CMK (cell line): Measurements from ENCODE around the gene CEP295NL.
"Not testable (repeated sequence)": the region's sequence is repeated elsewhere in the genome, so short reads cannot be mapped to it uniquely, and the experiment has no call there.

Experiments used
- DNase-seq: peaks from one replicate; pipeline ENCODE4 v3.0.0-alpha.2; 2010; ENCODE audit warnings: low read depth

The CEP295NL gene

DNA sequence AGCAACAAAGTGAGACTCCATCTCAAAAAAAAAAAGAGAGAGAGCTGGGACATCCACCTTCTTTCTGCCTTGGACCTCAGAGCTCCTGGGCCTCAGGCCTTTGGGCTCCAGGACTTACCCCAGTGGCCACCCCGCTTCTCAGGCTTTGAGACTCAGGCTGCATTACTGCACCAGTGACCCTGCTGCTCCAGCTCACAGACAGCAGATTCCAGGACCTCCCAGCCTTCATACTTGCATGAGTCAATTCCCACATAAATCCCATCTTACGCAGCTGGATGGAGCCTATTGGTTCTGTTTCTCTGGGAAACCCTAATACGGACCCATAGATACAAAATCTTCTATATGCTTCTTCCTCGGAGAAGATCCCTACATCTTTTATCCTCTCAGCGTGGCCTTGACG is 2.1 kb upstream of the CEP295NL start:
- no peak for DNase-seq

DNA sequence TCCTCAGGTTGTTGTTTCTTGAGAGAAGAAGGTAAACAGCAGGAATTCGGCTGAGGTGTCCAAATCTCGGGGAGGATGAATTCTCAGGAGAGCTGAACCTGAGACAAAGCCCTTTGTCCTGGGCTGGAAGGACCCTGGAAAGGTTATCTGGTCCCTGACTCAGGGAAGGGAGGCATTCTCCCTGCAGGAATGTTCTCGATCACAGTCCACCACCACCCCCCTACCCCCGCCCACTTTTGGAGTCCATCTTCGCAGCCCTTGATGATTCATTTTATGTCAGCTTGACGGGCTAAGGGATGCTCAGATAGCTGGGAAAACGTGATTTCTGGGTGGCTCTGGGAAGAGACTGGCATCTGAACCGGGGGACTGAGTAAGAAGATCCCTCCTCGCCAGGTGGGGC is 1.4 kb upstream of the CEP295NL start:
- DNase-seq = no peak

DNA sequence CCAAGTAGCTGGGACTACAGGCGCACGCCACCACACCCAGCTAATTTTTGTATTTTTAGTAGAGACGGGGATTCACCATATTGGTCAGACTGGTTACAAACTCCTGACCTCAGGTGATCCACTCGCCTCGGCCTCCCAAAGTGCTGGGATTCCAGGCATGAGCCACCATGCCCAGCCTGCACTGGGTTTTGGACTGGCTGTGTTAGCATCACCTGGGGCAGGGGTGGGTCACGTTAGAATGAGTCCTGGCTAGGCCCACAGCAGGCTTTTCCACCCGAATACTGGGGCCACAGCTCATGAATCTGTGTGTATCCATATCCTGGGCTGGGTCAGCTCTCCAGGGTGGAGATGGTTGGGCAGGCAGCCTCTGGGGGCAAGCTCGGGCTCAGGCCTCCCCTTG is 770 bp downstream of the CEP295NL start:
- not testable (repeated sequence) for DNase-seq

DNA sequence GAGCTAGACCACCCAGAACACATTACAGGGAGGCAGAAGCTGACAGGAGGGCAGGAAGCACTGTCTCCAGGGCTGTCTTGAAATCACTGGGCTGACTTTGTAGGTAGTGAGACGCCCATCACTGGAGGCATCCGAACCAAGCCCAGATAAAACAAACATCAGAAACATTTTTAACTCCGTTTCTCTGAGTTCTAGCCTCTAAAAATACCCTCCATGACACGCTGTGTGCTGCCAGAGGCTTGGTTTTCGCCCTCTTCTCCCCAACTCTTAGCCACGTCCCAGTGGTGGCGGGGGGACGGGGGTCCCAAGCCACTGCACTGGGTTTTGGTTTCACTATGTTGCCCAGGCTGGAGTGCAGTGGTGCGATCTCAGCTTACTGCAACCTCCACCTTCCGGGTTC is 1.2 kb downstream of the CEP295NL start:
- no peak for DNase-seq

DNA sequence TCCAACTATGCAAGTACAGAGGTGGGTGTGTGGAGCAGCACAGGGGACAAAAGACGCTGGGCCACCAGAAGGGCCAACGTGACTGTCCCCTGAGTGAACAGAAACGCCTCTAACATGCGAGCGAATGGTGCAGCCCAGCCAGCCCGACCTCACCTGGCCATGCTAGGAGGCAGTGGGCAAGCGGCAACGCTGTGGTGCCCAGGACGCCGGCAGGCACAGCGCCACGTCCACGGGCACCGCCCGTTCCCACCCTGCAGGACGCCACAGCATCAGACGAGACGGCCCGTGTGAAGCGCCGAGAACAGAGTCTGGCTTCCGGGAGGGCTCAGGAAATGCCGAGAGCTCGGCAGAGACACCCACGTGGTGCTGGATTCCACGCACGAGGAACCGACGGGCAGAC is 2.2 kb downstream of the CEP295NL start:
- DNase-seq = no peak

DNA sequence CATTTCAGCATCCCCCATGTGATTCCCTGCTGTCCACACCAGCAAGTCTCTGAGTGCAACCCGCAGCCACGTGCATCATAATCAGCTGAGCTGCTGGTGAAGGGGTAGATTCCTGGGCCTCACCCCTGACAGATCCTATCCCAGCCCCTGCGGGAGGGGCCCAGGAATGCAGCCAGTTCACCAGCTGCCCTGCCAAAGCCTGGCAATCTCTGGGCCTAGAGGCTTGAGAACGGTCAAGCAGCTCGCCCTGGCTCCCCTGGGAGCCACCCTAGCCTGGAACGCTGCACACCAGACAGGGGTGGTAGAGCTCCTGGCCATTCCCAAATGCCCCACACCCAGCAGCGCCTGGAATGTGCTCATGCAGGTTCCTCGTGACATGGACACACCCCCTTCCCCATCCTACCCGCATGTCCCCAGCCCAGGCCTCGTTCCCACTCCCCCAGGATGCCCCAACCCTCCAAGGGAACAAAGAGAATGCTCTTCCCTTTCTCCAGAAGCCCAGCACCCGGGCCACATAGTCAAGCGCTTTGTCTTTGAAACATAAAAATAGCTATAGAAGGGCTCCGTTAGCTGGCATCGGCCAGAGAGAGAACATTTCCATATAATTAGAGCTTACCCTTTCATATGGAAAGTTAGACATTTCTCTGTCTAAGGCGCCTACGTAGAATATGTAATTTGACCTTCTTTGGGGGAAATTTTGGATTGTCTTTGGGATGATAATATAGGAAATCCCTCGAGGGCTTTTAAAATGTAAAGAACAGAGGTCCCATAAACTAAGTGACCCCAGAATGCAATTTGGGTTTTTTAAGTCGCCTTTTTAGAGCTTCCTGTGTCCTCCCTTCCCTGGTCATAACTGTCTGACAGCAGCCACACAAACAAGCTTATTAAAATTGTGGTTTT is 3.4 kb downstream of the CEP295NL start:
- DNase-seq = no peak

DNA sequence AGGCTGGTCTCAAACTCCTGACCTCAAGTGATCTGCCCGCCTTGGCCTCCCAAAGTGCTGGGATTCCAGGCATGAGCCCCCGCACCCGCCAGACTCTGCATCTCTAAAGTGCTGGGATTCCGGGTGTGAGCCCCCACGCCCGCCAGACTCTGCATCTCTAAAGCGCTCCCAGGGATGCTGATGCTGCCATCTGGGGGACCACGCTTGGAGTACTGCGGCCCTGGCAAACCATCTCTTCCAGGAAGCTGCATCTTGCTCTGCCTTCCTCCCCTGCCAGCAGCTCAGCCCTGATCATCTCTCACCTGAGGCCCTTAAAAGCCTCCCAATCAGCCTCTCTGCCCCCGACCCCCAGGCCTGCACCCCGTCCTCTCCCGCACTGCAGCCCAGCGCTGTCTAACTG is 4.1 kb downstream of the CEP295NL start:
- no peak for DNase-seq

DNA sequence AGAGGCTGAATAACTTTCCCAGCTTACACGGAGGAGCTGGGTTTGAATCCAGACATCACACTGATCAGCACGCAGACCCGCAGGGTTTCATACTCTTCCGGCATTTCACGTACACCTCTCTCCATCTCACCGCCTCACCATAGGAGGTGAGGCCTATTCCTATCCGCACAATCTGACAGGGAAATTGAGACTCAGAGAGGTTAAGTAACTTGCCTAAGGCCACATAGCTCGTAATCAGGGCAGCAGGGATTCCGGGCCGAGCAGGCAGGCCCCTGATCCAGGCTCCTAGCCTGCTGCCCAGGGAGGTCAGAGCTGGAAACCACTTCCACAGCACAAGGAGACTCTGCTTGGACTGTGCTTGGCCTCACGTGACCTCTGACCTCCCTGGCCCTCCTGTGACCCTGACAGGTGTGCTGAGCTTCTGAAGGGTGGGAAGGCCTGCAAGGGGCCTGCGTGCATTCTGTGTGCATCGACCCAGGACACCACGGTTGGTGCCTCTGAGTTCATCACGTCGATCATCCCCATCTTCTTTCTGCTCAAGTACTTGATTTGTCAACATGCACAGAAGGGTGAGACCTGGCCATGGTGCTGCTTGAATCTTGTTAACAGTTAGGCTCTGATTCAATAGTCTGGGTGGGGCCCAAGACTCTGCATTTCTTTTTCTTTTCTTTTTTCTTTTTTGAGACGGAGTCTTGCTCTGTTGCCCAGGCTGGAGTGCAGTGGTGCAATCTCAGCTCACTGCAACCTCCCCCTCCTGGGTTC is 4.7 kb downstream of the CEP295NL start:
- DNase-seq = no peak

DNA sequence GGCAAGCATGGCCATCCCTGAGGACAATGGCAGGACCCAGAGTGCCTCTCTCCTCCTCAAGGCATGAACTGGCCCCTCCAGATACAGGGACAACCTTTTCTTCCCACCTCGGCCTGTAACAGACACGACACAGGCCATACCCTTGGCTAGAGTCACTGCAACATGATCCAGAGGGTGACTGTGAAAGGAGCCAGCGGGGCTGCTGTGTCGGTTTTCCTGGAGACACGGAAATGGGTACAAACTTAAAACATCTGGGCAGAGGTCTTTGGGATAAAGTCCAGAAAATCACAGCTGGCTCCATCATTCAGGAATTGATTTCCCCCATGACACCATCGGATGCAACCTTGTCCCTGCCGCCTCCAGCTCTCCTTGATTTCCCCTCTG is 5.3 kb downstream of the CEP295NL start:
- DNase-seq = no peak

DNA sequence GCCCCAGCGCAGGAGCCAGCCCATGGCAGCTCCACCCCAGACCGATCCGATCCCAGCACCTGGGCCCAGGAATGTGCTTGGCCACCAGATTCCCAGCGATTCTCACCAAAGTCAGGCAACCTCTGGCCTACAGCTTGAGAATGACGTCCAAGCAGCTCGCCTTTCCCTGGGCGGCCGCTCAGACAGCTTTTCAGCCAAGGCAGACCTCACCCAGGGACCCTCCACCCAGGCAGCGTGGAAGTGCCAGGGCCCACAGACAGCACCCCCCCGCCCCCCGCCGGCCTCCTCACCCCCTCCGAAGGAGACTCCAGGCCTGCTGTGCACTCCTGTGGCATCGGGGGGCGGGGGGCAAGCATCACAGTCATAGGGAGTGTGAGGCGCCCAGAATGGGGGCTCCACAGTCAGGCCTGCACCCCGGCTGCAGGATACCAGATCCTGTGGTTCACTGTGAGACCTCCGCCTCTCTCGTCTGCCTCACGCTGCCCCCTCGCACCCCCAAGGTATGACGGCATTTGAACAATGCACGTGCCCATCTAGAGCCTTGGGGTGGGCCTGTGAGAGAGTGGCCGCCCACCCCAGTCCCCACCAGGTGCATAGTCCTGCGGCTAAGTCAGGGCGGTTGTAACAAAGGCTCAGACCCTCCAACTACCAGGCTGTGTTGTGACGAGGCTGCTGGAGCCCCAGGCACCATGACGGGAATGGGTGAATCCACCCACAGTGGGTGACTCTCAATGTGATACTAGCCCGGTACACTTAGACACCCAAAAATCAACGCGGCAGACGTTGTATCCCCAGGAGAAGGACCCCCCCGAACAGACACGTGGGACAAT is 6.0 kb downstream of the CEP295NL start:
- DNase-seq = no peak

DNA sequence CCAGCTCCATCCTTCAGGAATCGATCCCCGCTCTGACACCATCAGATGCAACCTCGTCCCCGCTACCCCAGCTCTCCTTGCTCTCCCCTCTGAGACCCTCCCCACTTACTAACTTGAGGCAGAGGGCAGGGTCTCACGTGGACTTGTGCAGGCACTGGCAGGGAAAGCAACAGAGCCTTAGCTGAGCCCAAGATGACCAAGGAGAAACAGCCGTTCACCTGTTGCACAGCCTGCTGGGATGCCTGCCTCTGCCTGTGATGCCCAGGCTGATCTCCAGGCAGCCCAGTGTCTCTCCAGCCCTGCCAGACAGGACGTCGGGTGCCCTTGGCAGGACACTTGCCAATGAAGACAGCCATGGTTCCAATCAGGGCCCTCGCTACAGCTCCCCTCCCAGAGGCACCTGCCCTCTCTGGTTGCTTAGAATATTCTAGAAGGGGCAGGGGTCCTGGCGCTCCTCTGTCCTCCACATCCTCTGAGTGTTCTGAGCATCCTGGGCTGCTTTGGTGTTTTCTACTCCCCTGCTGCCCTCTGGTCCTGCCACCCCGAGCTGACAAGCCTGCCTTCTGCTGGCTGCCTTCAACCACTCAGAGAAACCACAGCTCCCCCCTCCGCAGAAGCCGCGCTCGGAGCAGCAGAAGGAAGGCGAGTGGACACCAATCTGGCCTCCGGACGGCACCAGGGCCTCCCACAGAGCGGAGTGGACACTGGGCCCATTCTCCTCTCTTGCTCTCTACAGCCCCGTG is 6.7 kb downstream of the CEP295NL start:
- no peak for DNase-seq

DNA sequence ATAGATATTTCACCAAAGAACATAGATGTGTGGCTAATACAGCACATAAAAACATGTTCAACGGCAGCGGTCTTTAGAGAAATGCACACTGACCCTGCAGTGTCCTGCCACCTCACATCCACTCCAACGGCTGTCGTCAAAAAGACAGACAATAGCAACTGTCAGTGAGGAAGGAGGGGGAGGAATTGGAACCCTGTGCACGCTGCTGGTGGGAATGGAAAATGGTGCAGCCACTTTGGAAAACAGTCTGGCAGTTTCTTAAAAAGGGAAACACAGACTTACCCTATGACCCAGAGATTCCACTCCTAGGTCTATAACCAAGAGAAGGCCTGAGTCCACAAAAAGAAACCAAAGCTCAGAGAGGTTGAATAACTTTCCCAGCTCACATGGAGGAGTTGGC is 7.7 kb downstream of the CEP295NL start:
- DNase-seq = no peak

DNA sequence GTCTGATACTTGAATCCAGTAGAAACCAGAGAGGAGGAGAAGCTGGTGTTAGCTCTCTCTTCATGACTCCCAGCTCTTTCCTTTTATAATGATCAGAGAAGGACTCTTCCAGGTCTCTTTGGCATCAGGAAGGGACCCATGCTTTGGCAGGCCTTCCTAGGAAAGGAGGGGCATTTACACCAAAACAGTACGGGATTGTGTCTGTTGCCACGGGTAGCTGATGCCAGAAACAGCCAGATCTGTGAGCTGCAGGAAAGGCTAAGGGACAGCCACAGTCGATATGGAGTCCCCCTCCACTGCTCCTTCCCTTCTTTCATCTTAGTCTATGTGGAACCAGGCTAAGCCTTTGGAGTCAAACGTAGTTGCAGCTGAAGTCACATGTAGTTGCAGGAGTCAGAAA is 9.3 kb downstream of the CEP295NL start:
- no peak for DNase-seq

DNA sequence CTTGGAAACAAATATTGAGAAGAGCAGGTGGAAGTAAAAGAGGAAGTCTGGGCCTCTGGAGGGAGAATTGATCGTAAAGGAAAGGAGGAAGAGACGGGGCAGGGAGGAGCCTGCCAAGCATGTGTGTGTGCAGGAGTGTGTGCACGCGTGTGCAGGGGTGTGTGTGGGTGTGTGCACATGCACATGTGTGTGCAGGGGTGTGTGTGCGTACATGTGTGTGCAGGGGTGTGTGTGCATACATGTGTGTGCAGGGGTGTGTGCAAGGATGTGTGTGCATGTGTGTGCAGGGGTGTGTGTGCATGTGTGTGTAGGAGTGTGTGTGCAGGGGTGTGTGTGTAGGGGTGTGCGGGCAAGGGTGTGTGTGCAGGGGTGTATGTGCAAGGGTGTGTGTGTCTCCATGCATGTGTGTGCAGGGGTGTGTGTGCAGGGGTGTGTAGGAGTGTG is 10.0 kb downstream of the CEP295NL start:
- DNase-seq = no peak

DNA sequence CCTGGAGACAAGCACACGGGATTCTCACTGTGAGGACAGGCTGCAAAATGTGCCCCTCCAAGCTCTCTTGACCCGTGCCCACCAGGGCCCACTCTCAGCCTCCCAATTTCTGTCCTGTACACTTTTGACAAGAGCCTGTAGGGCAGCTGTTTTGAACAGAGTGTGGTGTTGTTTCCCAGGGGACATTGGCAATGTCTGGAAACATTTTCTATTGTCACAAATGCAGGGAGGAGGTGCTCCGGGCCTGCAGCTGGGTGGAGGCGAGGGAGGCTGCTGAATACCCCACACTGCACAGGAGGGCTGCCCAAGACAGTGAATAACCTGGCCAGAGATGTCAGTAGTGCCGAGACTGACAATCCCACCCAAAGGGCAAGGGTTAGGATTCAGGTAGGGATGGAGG is 10.5 kb downstream of the CEP295NL start:
- no peak for DNase-seq

DNA sequence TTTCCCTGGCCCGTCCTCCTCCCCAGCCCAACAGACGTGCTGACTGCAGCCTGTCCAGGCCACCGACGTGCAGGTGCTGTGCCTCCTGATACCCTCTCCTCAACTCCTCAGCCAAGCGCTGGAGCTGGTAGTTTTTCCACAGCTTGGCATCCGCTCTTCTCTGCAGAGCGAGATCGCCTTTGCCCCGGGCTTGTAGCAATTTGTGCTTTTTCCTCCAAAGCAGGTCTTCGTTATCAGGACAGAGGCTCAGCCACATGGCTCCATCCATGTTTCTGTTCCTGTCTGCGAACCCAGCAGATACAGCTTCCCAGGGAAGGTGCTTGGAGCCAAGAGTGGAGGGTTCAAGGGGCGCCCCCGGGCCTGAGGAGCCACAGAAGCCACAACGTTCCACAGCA is 10.9 kb downstream of the CEP295NL start:
- no peak for DNase-seq

DNA sequence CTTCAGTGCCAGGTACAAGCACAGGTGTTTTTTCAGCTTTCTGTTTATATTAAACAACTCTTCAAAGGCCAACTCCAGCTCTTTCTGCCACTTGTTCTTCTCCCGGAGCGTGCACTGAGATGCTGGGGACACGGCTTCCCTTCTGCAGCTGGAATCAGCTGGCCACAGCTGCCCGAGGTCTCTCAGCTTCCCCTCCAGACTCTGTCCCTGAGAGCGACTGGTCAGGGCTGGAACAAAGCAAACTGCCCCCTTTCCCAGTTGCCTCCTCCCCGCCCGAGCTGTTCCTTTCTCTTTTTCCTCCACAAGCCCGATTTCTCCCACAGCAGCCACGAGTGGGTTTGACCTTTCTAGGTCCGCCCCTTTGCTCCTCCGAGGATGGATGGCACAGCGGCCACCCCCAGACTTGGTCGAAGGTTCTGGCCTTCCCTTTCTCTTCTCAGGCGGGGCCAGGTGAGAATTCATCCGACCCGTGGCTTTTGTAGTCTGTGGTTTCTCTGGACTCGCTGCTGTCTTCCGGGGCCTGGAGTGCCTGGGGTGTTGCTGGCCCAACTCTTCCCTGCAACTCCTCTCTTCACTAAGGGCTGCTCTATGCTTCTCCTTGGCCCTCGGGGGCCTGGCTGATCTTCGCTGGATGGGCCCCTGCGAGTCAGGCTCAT is 11.5 kb downstream of the CEP295NL start:
- no peak for DNase-seq

DNA sequence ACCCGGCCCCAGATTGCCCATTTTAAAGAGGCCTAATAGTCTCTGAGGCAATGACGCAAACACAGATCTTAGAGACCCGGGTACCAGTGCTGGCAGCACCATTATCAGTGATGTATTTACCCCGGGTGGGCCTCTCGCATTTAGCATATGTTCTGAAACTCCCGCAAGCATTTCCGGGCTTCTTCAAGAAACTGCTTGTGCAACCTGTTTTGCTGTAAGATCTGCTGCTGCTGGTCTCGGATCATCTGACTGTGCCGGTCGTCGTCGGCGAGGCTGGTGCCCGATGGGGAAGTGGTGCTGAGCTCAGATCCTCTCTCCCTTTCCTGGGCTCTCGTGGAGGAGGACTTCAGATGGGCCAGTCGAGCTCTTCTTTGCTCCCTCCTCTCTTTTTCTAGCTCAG is 12.5 kb downstream of the CEP295NL start:
- DNase-seq = no peak

DNA sequence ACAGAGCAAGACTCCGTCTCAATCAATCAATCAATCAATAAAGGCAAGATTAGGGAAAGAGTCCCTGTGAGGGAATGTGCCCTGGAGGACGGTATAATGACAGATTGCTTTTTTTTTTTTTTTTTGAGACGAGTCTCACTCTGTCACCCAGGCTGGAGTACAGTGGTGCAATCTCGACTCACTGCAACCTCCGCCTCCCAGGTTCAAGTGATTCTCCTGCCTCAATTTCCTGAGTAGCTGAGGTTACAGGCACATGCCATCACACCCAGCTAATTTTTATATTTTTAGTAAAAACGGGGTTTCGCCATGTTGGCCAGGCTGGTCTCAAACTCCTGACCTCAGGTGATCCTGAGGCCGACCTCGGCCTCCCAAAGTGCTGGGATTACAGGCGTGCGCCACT is 12.9 kb downstream of the CEP295NL start:
- not testable (repeated sequence) for DNase-seq

DNA sequence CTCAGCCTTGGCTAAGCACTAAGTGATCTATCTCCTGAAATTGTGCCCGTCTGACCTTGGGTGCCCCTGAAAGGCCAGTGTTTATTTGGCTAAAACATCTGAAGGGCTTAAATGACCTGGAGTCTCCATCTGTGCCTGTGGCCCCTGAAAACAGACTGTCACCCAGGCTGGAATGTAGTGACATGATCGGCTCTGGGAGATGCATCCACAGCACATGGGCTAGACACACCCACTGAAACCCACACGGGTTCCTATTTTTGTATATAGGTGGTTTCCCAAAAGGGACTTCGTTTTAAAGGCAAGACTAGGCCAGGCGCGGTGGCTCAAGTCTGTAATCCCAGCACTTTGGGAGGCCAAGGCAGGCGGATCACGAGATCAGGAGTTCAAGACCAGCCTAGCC is 13.5 kb downstream of the CEP295NL start:
- DNase-seq = no peak

DNA sequence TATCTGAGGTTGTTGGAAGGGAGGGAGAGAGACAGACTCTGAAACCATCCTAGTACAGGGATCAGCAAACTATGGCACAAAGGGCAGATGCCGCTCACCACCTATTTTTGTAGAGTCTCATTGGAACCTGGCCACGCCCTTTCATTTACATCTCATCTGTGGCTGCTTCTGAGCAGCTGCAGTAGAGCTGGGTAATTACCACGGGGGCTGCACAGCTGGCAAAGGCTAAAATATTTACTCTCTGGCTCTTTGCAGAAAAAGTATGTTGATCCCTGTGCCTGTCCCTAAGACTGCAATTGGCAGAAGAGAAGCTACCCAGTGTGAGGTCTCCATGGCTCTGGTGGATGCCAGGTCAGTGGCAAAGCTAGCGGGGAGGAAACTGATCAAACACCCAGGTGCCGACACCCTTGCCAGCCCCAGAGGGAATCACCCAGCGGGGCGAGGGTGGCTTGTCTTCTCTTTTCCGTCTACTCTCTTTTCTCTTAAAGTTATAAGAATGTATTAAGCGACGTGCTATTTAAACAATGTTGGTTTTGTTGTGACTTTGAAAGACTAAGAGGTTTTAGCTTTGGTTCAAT is 14.0 kb downstream of the CEP295NL start:
- DNase-seq = no peak
